MM.1S (cell line): ENCODE data around the gene ANP32A.

Experiments
- DNase-seq: peaks from one replicate; pipeline ENCODE4 v3.0.0-alpha.2; 2015
- H2AFZ ChIP-seq: fragments of 300-600 bp; sonication (generic); 2 replicates; pipeline ENCODE4 v1.6.0; 2016; ENCODE audit warnings: antibody characterized with exemption, low read length
- H3F3A ChIP-seq: fragments of 300-600 bp; sonication (generic); 2 replicates; pipeline ENCODE4 v1.6.1; 2016; ENCODE audit warnings: mild to moderate bottlenecking, antibody characterized with exemption, low read length, moderate library complexity, mixed read lengths; ENCODE audit not compliant: insufficient read depth
- H3K27ac ChIP-seq: fragments of 300-600 bp; sonication (generic); 2 replicates; pipeline ENCODE4 v1.5.1; 2016; ENCODE audit warnings: mild to moderate bottlenecking, low read length
- H3K27me3 ChIP-seq: fragments of 300-600 bp; sonication (generic); replicated peaks from 2 replicates; pipeline ENCODE4 v1.6.0; 2016; ENCODE audit warnings: low read length; ENCODE audit not compliant: insufficient read depth
- H3K36me3 ChIP-seq: fragments of 300-600 bp; sonication (generic); replicated peaks from 2 replicates; pipeline ENCODE4 v1.6.1; 2016; ENCODE audit warnings: mild to moderate bottlenecking, low read length, mixed read lengths; ENCODE audit not compliant: insufficient read depth
- H3K4me1 ChIP-seq: fragments of 300-600 bp; sonication (generic); 2 replicates; pipeline ENCODE4 v1.6.1; 2016; ENCODE audit warnings: low read length, mixed read lengths
- H3K4me2 ChIP-seq: fragments of 300-600 bp; sonication (generic); 2 replicates; pipeline ENCODE4 v1.6.0; 2016; ENCODE audit warnings: low read depth, low read length
- H3K4me3 ChIP-seq: fragments of 300-600 bp; sonication (generic); 2 replicates; pipeline ENCODE4 v1.5.1; 2016; ENCODE audit warnings: low read length, mixed read lengths
- H3K79me2 ChIP-seq: fragments of 300-600 bp; sonication (generic); 2 replicates; pipeline ENCODE4 v1.6.1; 2016; ENCODE audit warnings: mixed run types, low read length, mixed read lengths
- H3K9ac ChIP-seq: fragments of 300-600 bp; sonication (generic); 2 replicates; pipeline ENCODE4 v1.6.1; 2016; ENCODE audit warnings: low read length, mixed read lengths
- H3K9me2 ChIP-seq: fragments of 300-600 bp; sonication (generic); replicated peaks from 2 replicates; pipeline ENCODE4 v1.6.1; 2016; ENCODE audit warnings: mild to moderate bottlenecking, low read length, mixed read lengths; ENCODE audit not compliant: insufficient read depth
- H3K9me3 ChIP-seq: fragments of 300-600 bp; sonication (generic); replicated peaks from 2 replicates; pipeline ENCODE4 v1.6.1; 2016; ENCODE audit warnings: mild to moderate bottlenecking, low read length, mixed read lengths; ENCODE audit not compliant: insufficient read depth
- H4K20me1 ChIP-seq: fragments of 300-600 bp; sonication (generic); 2 replicates; pipeline ENCODE4 v1.6.1; 2016; ENCODE audit warnings: mild to moderate bottlenecking, low read length, moderate library complexity, mixed read lengths; ENCODE audit not compliant: insufficient read depth
- EZH2 ChIP-seq: fragments of 300-600 bp; sonication (generic); optimal IDR thresholded peaks from 2 replicates; pipeline ENCODE3; 2017; ENCODE audit warnings: low read depth, mild to moderate bottlenecking, antibody characterized with exemption, low read length, mixed read lengths
- EZH2phosphoT487 ChIP-seq: fragments of 300-600 bp; sonication (generic); IDR thresholded peaks from 2 replicates; pipeline ENCODE4 v1.6.1; 2018; ENCODE audit warnings: antibody characterized with exemption, low read length
- TF ChIP-seq, protein P1 (sequence below): fragments of 300-600 bp; sonication (generic); IDR thresholded peaks from 2 replicates; pipeline ENCODE4 v1.5.1; 2016; ENCODE audit warnings: antibody characterized with exemption, low read length, mixed read lengths

Gene ANP32A

DNA sequence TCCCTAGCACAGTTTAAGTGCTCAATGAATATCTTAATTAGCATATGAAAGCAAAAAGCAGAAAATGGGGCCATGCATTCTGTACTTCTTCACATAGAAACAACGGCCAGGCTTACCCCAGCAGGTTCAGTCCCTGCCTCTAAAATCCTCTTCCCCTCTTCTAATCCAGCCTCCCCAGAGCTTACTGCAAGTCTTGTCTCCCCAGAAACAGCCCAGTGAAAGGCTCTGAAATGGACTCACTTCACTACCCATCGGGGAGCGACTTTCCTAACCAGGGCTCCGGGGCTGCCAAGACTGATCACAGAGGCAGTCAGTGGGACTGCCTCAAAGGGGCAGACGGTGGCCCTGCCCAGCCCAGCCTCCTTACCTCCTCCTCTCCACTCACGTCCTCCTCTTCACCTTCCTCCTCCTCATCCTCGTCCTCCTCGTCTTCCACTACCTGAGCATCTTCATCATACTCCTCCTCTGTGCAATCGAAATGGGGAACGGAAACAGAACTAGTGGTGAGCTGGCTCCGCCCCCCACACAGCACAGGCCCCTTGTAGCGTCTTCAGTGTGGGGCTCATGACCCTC, 38.0 kb downstream of the ANP32A start:
- Histone ChIP-seq H3K79me2 (peaks cover 40% of the 10 kb centered on the region), H4K20me1 (no peaks in the 10 kb centered on the region), H3K27ac (no peak overlapping the region), H3K9me2 (no peaks in the 10 kb centered on the region), H3K4me1 (no peaks in the 10 kb centered on the region), H3K4me2 (no peak overlapping the region), H3F3A (no peaks in the 10 kb centered on the region), H2AFZ (no peak overlapping the region), H3K27me3 (no peaks in the 10 kb centered on the region), H3K9ac (no peak overlapping the region), H3K36me3 (peaks cover 26% of the 10 kb centered on the region), H3K9me3 (no peaks in the 10 kb centered on the region), H3K4me3 (no peak overlapping the region)
- no peak for DNase-seq
- TF ChIP-seq EZH2phosphoT487 (no peak), EZH2 (no peak)
- TF ChIP-seq, protein P1, sequence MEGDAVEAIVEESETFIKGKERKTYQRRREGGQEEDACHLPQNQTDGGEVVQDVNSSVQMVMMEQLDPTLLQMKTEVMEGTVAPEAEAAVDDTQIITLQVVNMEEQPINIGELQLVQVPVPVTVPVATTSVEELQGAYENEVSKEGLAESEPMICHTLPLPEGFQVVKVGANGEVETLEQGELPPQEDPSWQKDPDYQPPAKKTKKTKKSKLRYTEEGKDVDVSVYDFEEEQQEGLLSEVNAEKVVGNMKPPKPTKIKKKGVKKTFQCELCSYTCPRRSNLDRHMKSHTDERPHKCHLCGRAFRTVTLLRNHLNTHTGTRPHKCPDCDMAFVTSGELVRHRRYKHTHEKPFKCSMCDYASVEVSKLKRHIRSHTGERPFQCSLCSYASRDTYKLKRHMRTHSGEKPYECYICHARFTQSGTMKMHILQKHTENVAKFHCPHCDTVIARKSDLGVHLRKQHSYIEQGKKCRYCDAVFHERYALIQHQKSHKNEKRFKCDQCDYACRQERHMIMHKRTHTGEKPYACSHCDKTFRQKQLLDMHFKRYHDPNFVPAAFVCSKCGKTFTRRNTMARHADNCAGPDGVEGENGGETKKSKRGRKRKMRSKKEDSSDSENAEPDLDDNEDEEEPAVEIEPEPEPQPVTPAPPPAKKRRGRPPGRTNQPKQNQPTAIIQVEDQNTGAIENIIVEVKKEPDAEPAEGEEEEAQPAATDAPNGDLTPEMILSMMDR: no peak

DNA sequence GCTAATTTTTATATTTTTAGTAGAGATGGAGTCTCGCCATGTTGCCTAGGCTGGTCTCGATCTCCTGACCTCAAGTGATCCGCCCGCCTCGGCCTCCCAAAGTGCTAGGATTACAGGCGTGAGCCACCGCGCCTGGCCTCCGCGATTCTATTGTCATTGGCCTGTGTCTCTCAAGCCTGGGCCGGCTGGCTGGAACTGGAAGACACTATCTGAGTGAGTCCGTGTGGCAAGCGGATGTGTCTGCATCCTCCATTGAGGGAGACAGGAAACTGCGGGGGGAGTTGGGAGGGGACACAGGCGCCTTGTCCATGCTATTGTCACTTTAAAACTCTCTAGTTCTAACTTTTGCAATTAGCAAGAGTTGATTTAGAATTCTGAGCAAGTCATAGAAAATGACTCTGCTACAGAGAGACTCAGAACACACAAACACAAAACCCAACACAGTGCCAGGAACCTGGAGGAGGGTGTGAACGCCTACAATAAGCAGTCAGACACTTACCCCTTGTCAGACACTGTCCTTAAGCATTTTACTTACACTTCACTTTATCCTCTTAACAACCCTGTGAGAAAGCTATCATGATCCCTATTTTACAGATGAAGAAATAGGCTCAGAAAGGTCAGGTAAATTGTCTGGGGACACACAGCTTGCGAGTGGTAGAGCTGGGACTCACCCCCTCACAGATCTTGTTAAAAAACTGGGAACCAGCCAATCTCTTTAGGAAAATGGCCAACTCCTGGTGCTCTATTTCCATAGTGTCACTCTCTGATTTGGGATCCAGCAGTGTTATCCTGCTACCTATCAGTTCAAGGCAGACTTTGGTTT, 38.7 kb downstream of the ANP32A start:
- Histone ChIP-seq H2AFZ (no peak overlapping the region), H3K27me3 (no peaks in the 10 kb centered on the region), H3K79me2 (peaks cover 33% of the 10 kb centered on the region), H3K4me3 (no peak overlapping the region), H3K27ac (no peak overlapping the region), H4K20me1 (no peaks in the 10 kb centered on the region), H3F3A (no peaks in the 10 kb centered on the region), H3K9me3 (no peaks in the 10 kb centered on the region), H3K36me3 (peaks cover 24% of the 10 kb centered on the region), H3K9ac (no peak overlapping the region), H3K4me1 (no peaks in the 10 kb centered on the region), H3K9me2 (no peaks in the 10 kb centered on the region), H3K4me2 (no peak overlapping the region)
- TF ChIP-seq EZH2phosphoT487 (no peak), EZH2 (no peak)
- TF ChIP-seq, protein P1: no peak
- DNase-seq: no peak

DNA sequence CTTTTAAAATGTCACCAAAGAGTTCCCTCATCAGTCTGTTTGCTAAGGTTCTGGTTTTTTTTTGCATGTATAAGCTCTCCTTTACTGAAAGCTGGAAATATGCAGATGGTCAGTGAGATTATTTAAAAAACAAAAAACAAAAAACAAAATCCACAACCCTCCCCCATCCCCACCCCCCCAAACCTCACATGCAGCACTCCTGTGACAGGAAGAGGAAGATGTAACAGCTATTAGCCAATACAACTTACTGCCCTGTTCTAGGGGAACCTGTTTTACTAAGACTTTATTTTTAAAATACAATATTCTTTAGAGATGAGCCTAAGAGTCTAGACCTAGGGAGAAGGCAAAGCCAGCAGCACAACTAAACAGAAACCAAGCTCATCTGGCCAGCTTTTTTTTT, 39.5 kb downstream of the ANP32A start:
- Histone ChIP-seq H3K27ac (no peak overlapping the region), H4K20me1 (no peaks in the 10 kb centered on the region), H3K4me1 (no peaks in the 10 kb centered on the region)

More for the DNA sequence above, 39.5 kb downstream of the ANP32A start:
- H3K9me3 ChIP-seq: no peaks in the 10 kb centered on the region
- no peak for DNase-seq
- H2AFZ ChIP-seq: no peak overlapping the region
- no peak for TF ChIP-seq EZH2
- TF ChIP-seq, protein P1: no peak
- TF ChIP-seq EZH2phosphoT487: no peak
- H3K4me2 ChIP-seq: no peak overlapping the region
- no peak overlapping the region for H3K4me3 ChIP-seq
- no peak overlapping the region for H3K9ac ChIP-seq
- H3F3A ChIP-seq: no peaks in the 10 kb centered on the region
- H3K9me2 ChIP-seq: no peaks in the 10 kb centered on the region
- H3K79me2 ChIP-seq: peaks cover 26% of the 10 kb centered on the region
- peaks cover 21% of the 10 kb centered on the region for H3K36me3 ChIP-seq
- no peaks in the 10 kb centered on the region for H3K27me3 ChIP-seq
